Tibial artery (tissue), 4 donors: ENCODE results near the gene RNF145.

Source experiments
- DNase-seq, 2 donors: peaks; one replicate each; pipeline ENCODE4 v3.0.0-alpha.2; 2019
- H3K27ac ChIP-seq, 2 donors: fragments of 200-600 bp; sonication (generic) in 1 of 2; 1 replicate in 1 of 2; 2 replicates in 1 of 2; pipeline ENCODE4 v1.5.1; 2018 to 2019; ENCODE audit warnings: mild to moderate bottlenecking in 1 of 2
- H3K27me3 ChIP-seq, 2 donors: fragments of 200-600 bp; sonication (generic) in 1 of 2; one replicate each; pipeline versions ENCODE4 v1.5.1 to v1.6.0; 2016 to 2019
- H3K36me3 ChIP-seq, 3 donors: fragments of 200-600 bp; sonication (generic) in 2 of 3; one replicate each; pipeline ENCODE4 v1.5.1; 2016 to 2019; ENCODE audit warnings: mild to moderate bottlenecking in 2 of 3
- H3K4me1 ChIP-seq, 4 donors: fragments of 200-600 bp; sonication (generic) in 2 of 4; 1 replicate in 3 of 4; 2 replicates in 1 of 4; pipeline ENCODE4 v1.5.1; 2016 to 2019
- H3K4me3 ChIP-seq, 2 donors: fragments of 200-600 bp; sonication (generic) in 1 of 2; 1 replicate in 1 of 2; 2 replicates in 1 of 2; pipeline ENCODE4 v1.5.1; 2018 to 2019; ENCODE audit warnings: mild to moderate bottlenecking in 2 of 2
- H3K9me3 ChIP-seq, 3 donors: fragments of 200-600 bp; sonication (generic) in 1 of 3; one replicate each; pipeline ENCODE4 v1.5.1; 2016 to 2019
- intact Hi-C: fragments of 100-400 bp; cut with DNase I; formaldehyde crosslinking; loops from one replicate; pipeline ENCODE4 v1.15.0; 2023; ENCODE audit warnings: low total_unique reads
- TF ChIP-seq, protein P1 (sequence below), 2 experiments: fragments of 200-600 bp in 1 of 2; fragments of 450-650 bp in 1 of 2; IDR thresholded peaks; one replicate each; pipeline ENCODE4 v1.5.1; 2017 to 2019; ENCODE audit warnings: antibody characterized with exemption in 2 of 2, mild to moderate bottlenecking in 1 of 2, moderate library complexity in 1 of 2

Gene RNF145

DNA sequence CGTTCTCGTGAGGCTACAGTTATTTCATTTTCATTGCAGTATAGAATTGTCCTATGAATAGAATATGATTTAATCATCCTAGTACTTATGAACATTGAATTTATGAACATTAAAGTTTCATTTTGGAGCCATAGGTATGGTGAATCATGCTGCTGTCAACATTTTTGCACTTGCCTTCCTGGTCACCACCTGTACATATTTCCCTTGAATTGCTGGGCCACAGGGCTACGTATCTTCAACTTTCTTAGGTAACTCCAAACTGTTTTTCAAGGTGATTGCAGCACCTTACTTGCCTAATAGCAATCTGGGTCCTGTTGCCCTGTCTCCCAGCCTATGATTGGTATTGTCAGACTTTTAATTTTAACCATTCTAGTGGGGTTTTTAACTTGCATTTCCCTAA is 6.5 kb upstream of the RNF145 start:
- TF ChIP-seq, protein P1, sequence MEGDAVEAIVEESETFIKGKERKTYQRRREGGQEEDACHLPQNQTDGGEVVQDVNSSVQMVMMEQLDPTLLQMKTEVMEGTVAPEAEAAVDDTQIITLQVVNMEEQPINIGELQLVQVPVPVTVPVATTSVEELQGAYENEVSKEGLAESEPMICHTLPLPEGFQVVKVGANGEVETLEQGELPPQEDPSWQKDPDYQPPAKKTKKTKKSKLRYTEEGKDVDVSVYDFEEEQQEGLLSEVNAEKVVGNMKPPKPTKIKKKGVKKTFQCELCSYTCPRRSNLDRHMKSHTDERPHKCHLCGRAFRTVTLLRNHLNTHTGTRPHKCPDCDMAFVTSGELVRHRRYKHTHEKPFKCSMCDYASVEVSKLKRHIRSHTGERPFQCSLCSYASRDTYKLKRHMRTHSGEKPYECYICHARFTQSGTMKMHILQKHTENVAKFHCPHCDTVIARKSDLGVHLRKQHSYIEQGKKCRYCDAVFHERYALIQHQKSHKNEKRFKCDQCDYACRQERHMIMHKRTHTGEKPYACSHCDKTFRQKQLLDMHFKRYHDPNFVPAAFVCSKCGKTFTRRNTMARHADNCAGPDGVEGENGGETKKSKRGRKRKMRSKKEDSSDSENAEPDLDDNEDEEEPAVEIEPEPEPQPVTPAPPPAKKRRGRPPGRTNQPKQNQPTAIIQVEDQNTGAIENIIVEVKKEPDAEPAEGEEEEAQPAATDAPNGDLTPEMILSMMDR (IDR thresholded peaks at IDR 0.05): no peak
- DNase-seq: no peak
- H3K4me3 ChIP-seq: no peak overlapping the region
- intact Hi-C loops: no loop called here
- no peak overlapping the region for H3K27ac ChIP-seq
- no peaks in the 10 kb centered on the region for H3K4me1 ChIP-seq
- no peaks in the 10 kb centered on the region for H3K36me3 ChIP-seq
- no peaks in the 10 kb centered on the region for H3K27me3 ChIP-seq
- H3K9me3 ChIP-seq: no peaks in the 10 kb centered on the region

DNA sequence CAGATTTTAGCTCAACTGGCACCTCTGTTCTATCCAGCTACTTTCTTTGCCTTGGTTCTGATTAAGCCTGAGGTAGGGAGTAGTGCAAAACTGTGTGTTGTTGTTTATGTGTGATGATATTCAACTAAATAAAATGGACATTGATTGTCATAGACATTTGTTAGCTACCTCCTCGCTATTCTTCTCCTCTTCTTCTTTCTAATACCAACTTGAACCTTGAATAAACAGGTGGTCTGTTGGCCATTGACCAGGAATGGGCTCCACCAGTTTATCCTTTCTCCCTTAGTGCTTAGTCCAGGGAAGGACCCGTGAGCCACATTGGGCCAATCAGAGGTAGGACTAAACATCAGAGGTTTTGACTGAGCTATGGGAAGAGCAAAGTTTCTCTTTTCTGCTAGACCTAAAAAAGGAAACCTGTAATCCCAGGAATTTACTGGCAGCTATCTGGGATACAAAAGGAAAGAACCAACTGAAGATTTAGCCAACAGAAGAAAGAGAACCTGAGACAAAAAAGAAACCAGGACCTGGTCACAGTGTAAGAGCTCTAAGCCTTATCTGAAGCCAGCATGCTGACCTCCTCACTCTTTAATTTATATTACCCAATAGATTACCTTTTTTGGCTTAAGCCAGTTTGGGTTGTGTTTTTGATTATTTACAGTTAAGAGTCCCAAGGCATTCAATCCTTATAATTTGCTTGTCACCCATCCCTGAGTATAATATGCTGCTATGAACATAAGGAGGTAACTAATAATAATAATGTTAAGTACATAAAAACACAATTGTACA is 5.3 kb upstream of the RNF145 start:
- intact Hi-C loops: no loop called here
- no peak overlapping the region for H3K27ac ChIP-seq
- no peak overlapping the region for H3K4me3 ChIP-seq
- H3K27me3 ChIP-seq: no peaks in the 10 kb centered on the region
- no peak for DNase-seq
- H3K36me3 ChIP-seq: no peaks in the 10 kb centered on the region
- peaks cover 0 to 8% (median 2%) of the 10 kb centered on the region in 4 donors for H3K4me1 ChIP-seq
- TF ChIP-seq, protein P1 (IDR thresholded peaks at IDR 0.05): no peak
- no peaks in the 10 kb centered on the region for H3K9me3 ChIP-seq

DNA sequence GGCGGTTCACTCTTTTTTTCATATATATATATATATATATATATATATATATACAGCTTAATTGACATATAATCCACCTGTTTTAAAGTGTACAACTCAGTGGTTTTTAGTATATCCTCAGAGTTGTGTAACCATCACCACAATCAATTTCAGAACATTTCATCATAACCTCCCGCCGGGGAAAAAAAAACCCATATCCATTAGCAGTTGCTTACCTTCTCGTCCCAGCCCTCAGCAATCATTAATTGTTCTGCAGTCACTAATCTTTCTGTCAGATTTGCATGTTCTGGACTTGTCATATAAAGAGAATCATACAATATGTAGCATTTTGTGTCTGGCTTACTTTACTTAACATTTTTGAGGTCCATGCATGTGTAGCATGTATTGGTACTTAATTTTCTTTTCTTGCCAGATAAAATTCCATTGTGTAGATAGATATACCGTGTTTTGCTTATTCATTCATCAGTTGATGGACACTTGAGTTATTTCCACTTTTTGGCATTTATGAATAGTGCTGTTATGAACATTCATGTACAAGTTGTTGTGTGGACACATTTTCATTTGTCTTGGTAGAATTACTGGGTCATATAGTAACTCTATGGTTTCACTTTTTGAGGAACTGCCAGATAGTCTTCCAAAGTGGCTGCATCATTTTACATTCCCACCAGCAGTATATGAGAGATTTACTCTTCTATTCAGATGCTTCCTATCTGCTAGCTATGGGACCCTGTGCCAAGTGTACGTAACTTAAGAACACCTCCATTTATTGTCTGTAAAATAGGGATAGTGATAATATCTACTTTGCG is 3.5 kb upstream of the RNF145 start:
- Histone ChIP-seq H3K36me3 (no peaks in the 10 kb centered on the region), H3K9me3 (no peaks in the 10 kb centered on the region), H3K27me3 (no peaks in the 10 kb centered on the region), H3K27ac (no peak overlapping the region), H3K4me3 (no peak overlapping the region), H3K4me1 (peaks cover 0 to 8% (median 2%) of the 10 kb centered on the region in 4 donors)
- TF ChIP-seq, protein P1 (IDR thresholded peaks at IDR 0.05): no peak
- intact Hi-C loops: no loop called here
- DNase-seq: no peak

DNA sequence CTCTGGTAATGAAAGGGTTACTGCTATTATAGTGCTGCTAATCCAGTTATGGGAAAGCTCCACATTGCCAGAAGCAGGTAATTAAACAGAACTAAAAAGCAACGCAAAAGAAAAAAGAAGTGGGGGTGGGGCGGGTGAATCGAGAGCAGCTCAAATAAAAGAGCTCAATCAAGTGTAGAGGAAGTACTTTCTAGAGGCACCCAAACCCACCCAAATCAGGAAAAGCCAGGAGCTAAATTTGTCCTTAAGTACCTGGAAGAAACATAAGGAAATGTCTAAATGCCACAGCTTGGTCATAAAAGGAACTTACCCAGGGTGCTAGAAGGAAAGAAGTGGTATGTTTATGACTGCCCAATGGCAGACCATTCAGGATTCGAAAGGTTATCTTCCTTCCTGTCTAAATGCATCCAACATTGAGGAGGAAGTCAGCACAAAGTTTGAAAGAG is 2.4 kb upstream of the RNF145 start:
- Histone ChIP-seq H3K4me3 (no peak overlapping the region), H3K4me1 (peaks cover 0 to 12% (median 5%) of the 10 kb centered on the region in 4 donors), H3K9me3 (no peaks in the 10 kb centered on the region), H3K27me3 (no peaks in the 10 kb centered on the region), H3K27ac (no peak overlapping the region), H3K36me3 (no peaks in the 10 kb centered on the region)
- intact Hi-C loops: loop anchor here (2.0 kb wide), 1 partner anchor 49 kb away; no protein-coding TSS in a partner anchor
- no peak for DNase-seq
- TF ChIP-seq, protein P1 (IDR thresholded peaks at IDR 0.05): no peak

DNA sequence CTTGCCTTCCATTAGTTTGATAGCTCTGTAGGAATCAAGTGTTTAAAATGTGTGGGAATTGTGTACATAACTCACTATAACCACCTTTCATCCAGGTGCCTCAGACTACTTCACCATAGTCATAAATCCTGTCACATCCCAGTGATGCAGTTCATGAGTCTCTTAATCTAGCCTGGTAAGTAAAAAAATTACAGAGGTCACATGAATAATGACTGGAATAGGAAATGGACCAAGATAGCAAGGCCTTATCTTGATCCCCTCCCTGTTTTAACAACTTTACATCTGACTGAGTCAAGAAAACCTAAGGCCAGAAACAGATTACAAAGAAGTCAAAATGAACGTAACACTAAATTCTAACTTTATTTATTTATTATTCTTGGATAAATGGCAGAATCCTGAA is 1.5 kb upstream of the RNF145 start:
- Histone ChIP-seq H3K27ac (no peak overlapping the region), H3K27me3 (no peaks in the 10 kb centered on the region), H3K36me3 (no peaks in the 10 kb centered on the region), H3K4me3 (no peak overlapping the region), H3K4me1 (peaks cover 0 to 19% (median 13%) of the 10 kb centered on the region in 4 donors), H3K9me3 (no peaks in the 10 kb centered on the region)
- DNase-seq: no peak
- intact Hi-C loops: loop anchor here (2.0 kb wide), 1 partner anchor 50 kb away; no protein-coding TSS in a partner anchor
- TF ChIP-seq, protein P1 (IDR thresholded peaks at IDR 0.05): no peak
